ENCODE measurements around the gene GALC.

The GALC gene

GRCh38 chr14:87961246-87961645 is 31.7 kb downstream of the GALC start:
- no peak overlapping the region for H2AK5ac ChIP-seq (ENCODE audit: low read length)
- no peak overlapping the region for H2BK12ac ChIP-seq (ENCODE audit: low read length)
- no peak overlapping the region for H4K8ac ChIP-seq (ENCODE audit: low read depth, low read length)
- no peaks in the 10 kb centered on the region for H3K9me3 ChIP-seq (ENCODE audit: insufficient read depth, low read depth, low read length)
- H3K23ac ChIP-seq (ENCODE audit: low read length) = no peak overlapping the region
- no peak overlapping the region for H3K9ac ChIP-seq (ENCODE audit: low read length)
- H3K18ac ChIP-seq (ENCODE audit: low read length) = no peak overlapping the region
- peaks cover 0 to 2% of the 10 kb centered on the region in 2 experiments for H3K36me3 ChIP-seq (ENCODE audit: control insufficient read depth in 1 of 2, insufficient read depth in 2 of 2, low read length in 2 of 2)
- no peak overlapping the region for H3K4me3 ChIP-seq (ENCODE audit: low read depth, low read length)
- no peaks in the 10 kb centered on the region for H3K27me3 ChIP-seq (ENCODE audit: insufficient read depth, low read length)
- H4K91ac ChIP-seq (ENCODE audit: low read depth, low read length) = no peak overlapping the region
- H4K12ac ChIP-seq (ENCODE audit: low read depth, low read length) = no peak overlapping the region
- DNase-seq = no peak
- no peak overlapping the region for H3K14ac ChIP-seq (ENCODE audit: low read length)
- no CpG with 5 or more reads among the region's 2 CpGs for WGBS (ENCODE audit: extremely low coverage, insufficient coverage, insufficient read length)
- H3K4me2 ChIP-seq (ENCODE audit: low read length) = no peak overlapping the region
- H3K4ac ChIP-seq (ENCODE audit: low read depth, low read length) = no peak overlapping the region
- H3K79me2 ChIP-seq (ENCODE audit: control insufficient read depth, insufficient read depth, low read length, poor library complexity) = no peaks in the 10 kb centered on the region
- H2BK5ac ChIP-seq (ENCODE audit: low read depth, low read length, poor library complexity) = no peak overlapping the region
- H3K27ac ChIP-seq (ENCODE audit: low read depth, low read length) = no peak overlapping the region
- no peak overlapping the region for H2BK120ac ChIP-seq (ENCODE audit: insufficient read depth, low read length, poor library complexity)
- no peaks in the 10 kb centered on the region for H3K79me1 ChIP-seq (ENCODE audit: low read length)
- H2AFZ ChIP-seq (ENCODE audit: insufficient read depth, low read length, poor library complexity) = no peak overlapping the region
- no peaks in the 10 kb centered on the region for H3K4me1 ChIP-seq (ENCODE audit: control insufficient read depth in 1 of 2, insufficient read depth in 2 of 2, low read length in 2 of 2)

- Histone ChIP-seq H3K18ac (ENCODE audit: low read length) (no peak overlapping the region), H2AK5ac (ENCODE audit: low read length) (no peak overlapping the region), H2BK120ac (ENCODE audit: insufficient read depth, low read length, poor library complexity) (no peak overlapping the region), H2AFZ (ENCODE audit: insufficient read depth, low read length, poor library complexity) (no peak overlapping the region), H3K79me2 (ENCODE audit: control insufficient read depth, insufficient read depth, low read length, poor library complexity) (no peaks in the 10 kb centered on the region), H3K9me3 (ENCODE audit: insufficient read depth, low read depth, low read length) (no peaks in the 10 kb centered on the region), H3K4me2 (ENCODE audit: low read length) (no peak overlapping the region), H3K4ac (ENCODE audit: low read depth, low read length) (no peak overlapping the region), H3K14ac (ENCODE audit: low read length) (no peak overlapping the region), H3K27ac (ENCODE audit: low read depth, low read length) (no peak overlapping the region), H3K9ac (ENCODE audit: low read length) (no peak overlapping the region), H3K79me1 (ENCODE audit: low read length) (no peaks in the 10 kb centered on the region), H3K4me3 (ENCODE audit: low read depth, low read length) (peak overlapping the region; percentile 32), H4K12ac (ENCODE audit: low read depth, low read length) (no peak overlapping the region), H2BK12ac (ENCODE audit: low read length) (no peak overlapping the region), H3K4me1 (ENCODE audit: control insufficient read depth in 1 of 2, insufficient read depth in 2 of 2, low read length in 2 of 2) (no peaks in the 10 kb centered on the region), H3K36me3 (ENCODE audit: control insufficient read depth in 1 of 2, insufficient read depth in 2 of 2, low read length in 2 of 2) (peaks cover 0 to 2% of the 10 kb centered on the region in 2 experiments), H2BK5ac (ENCODE audit: low read depth, low read length, poor library complexity) (no peak overlapping the region), H3K23ac (ENCODE audit: low read length) (no peak overlapping the region), H4K8ac (ENCODE audit: low read depth, low read length) (no peak overlapping the region), H4K91ac (ENCODE audit: low read depth, low read length) (no peak overlapping the region), H3K27me3 (ENCODE audit: insufficient read depth, low read length) (no peaks in the 10 kb centered on the region)
- no CpG with 5 or more reads among the region's 5 CpGs for WGBS (ENCODE audit: extremely low coverage, insufficient coverage, insufficient read length)
- DNase-seq = no peak
Observed at GRCh38 chr14:87960013-87960787, 32.8 kb downstream of the GALC start.

GRCh38 chr14:87955501-87955900 is 37.5 kb downstream of the GALC start:
- H3K36me3 ChIP-seq (ENCODE audit: control insufficient read depth in 1 of 2, insufficient read depth in 2 of 2, low read length in 2 of 2) = peaks cover 0 to 2% of the 10 kb centered on the region in 2 experiments
- no peak for DNase-seq
- H3K4me2 ChIP-seq (ENCODE audit: low read length) = no peak overlapping the region
- no peak overlapping the region for H2AFZ ChIP-seq (ENCODE audit: insufficient read depth, low read length, poor library complexity)
- H3K27me3 ChIP-seq (ENCODE audit: insufficient read depth, low read length) = no peaks in the 10 kb centered on the region
- H3K18ac ChIP-seq (ENCODE audit: low read length) = no peak overlapping the region
- no peaks in the 10 kb centered on the region for H3K79me2 ChIP-seq (ENCODE audit: control insufficient read depth, insufficient read depth, low read length, poor library complexity)
- H3K9me3 ChIP-seq (ENCODE audit: insufficient read depth, low read depth, low read length) = no peaks in the 10 kb centered on the region
- H3K14ac ChIP-seq (ENCODE audit: low read length) = no peak overlapping the region
- no peaks in the 10 kb centered on the region for H3K79me1 ChIP-seq (ENCODE audit: low read length)
- no peak overlapping the region for H2BK120ac ChIP-seq (ENCODE audit: insufficient read depth, low read length, poor library complexity)
- no peak overlapping the region for H3K27ac ChIP-seq (ENCODE audit: low read depth, low read length)
- H3K9ac ChIP-seq (ENCODE audit: low read length) = no peak overlapping the region
- H4K12ac ChIP-seq (ENCODE audit: low read depth, low read length) = no peak overlapping the region
- H3K4me1 ChIP-seq (ENCODE audit: control insufficient read depth in 1 of 2, insufficient read depth in 2 of 2, low read length in 2 of 2) = no peaks in the 10 kb centered on the region
- H4K8ac ChIP-seq (ENCODE audit: low read depth, low read length) = no peak overlapping the region
- no peak overlapping the region for H2BK12ac ChIP-seq (ENCODE audit: low read length)
- H3K23ac ChIP-seq (ENCODE audit: low read length) = no peak overlapping the region
- no peak overlapping the region for H2BK5ac ChIP-seq (ENCODE audit: low read depth, low read length, poor library complexity)
- no peak overlapping the region for H2AK5ac ChIP-seq (ENCODE audit: low read length)
- no CpG with 5 or more reads among the region's 6 CpGs for WGBS (ENCODE audit: extremely low coverage, insufficient coverage, insufficient read length)
- no peak overlapping the region for H4K91ac ChIP-seq (ENCODE audit: low read depth, low read length)
- no peak overlapping the region for H3K4ac ChIP-seq (ENCODE audit: low read depth, low read length)
- no peak overlapping the region for H3K4me3 ChIP-seq (ENCODE audit: low read depth, low read length)

- Histone ChIP-seq H3K4ac (ENCODE audit: low read depth, low read length) (no peak overlapping the region), H4K8ac (ENCODE audit: low read depth, low read length) (no peak overlapping the region), H3K27ac (ENCODE audit: low read depth, low read length) (no peak overlapping the region), H3K23ac (ENCODE audit: low read length) (no peak overlapping the region), H3K79me1 (ENCODE audit: low read length) (no peaks in the 10 kb centered on the region), H2AFZ (ENCODE audit: insufficient read depth, low read length, poor library complexity) (no peak overlapping the region), H3K4me3 (ENCODE audit: low read depth, low read length) (no peak overlapping the region), H3K18ac (ENCODE audit: low read length) (no peak overlapping the region), H2AK5ac (ENCODE audit: low read length) (no peak overlapping the region), H3K4me2 (ENCODE audit: low read length) (no peak overlapping the region), H3K9ac (ENCODE audit: low read length) (no peak overlapping the region), H3K4me1 (ENCODE audit: control insufficient read depth in 1 of 2, insufficient read depth in 2 of 2, low read length in 2 of 2) (peaks cover 0 to 2% of the 10 kb centered on the region in 2 experiments), H2BK12ac (ENCODE audit: low read length) (no peak overlapping the region), H3K14ac (ENCODE audit: low read length) (no peak overlapping the region), H4K91ac (ENCODE audit: low read depth, low read length) (no peak overlapping the region), H3K79me2 (ENCODE audit: control insufficient read depth, insufficient read depth, low read length, poor library complexity) (no peaks in the 10 kb centered on the region), H2BK5ac (ENCODE audit: low read depth, low read length, poor library complexity) (no peak overlapping the region), H4K12ac (ENCODE audit: low read depth, low read length) (no peak overlapping the region), H3K36me3 (ENCODE audit: control insufficient read depth in 1 of 2, insufficient read depth in 2 of 2, low read length in 2 of 2) (no peaks in the 10 kb centered on the region), H2BK120ac (ENCODE audit: insufficient read depth, low read length, poor library complexity) (no peak overlapping the region), H3K9me3 (ENCODE audit: insufficient read depth, low read depth, low read length) (no peaks in the 10 kb centered on the region), H3K27me3 (ENCODE audit: insufficient read depth, low read length) (no peaks in the 10 kb centered on the region)
- DNase-seq = no peak
- no CpG with 5 or more reads among the region's 3 CpGs for WGBS (ENCODE audit: extremely low coverage, insufficient coverage, insufficient read length)
Observed at GRCh38 chr14:87952307-87953094, 40.5 kb downstream of the GALC start.

Measured in trophoblast cell (in vitro differentiated cells and primary cell).